ENCODE results near the gene DEGS2. TPM values are rescaled to one million over a fixed set of nuclear protein-coding genes. Genes with fewer than 3 reads are reported as not detected.

The DEGS2 gene
- polyA plus RNA-seq, 1 experiment: not detected

DNA sequence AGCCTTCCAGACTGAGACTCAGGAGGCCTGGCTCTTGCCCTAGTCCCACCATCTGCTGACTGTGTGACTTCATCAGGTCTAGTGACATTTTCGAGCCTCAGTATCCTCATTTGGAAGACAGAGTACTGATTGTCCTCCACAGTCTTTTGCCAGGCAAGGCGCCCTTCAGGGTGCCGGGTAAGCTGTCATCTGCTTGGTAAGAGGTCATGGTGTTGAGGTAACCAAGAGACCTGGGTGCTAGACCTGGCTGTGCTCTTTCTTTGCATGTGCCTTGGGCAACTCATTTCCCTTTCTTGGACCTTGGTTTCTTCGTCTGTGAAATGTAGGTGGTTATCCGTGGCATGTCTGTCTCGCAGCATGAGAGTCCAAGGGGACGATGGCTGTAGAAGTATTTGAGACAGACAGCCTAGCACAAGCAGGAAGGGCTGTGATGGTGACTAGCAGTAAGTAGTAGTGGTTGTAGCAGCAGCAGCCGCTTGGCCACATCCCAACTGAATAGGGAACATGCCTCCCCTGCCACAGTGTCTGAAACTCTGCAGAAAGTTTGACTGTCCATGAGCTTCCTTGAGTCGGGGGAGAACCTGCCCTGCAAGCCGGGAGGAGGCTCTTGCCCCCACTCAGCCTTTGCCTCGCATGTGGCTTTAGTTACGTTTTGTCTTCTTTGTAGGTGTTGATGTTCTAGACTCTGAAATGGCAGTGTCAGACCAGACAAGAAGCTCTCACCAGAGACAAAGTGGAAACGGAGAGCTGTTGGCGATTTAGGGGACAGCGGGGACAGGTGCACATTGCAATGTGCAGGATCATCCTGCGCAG, 53.9 kb downstream of the DEGS2 start:
- no peaks in the 10 kb centered on the region for H3K27me3 ChIP-seq (ENCODE audit: control insufficient read depth, insufficient read depth, low read length)
- CTCF ChIA-PET: interaction anchor here (0.9 to 5.9 kb wide), 5 partner anchors 9 to 122 kb away, joined by 3 to 114 read pairs (median 6); no protein-coding TSS in a partner anchor
- TF ChIP-seq, protein P1, sequence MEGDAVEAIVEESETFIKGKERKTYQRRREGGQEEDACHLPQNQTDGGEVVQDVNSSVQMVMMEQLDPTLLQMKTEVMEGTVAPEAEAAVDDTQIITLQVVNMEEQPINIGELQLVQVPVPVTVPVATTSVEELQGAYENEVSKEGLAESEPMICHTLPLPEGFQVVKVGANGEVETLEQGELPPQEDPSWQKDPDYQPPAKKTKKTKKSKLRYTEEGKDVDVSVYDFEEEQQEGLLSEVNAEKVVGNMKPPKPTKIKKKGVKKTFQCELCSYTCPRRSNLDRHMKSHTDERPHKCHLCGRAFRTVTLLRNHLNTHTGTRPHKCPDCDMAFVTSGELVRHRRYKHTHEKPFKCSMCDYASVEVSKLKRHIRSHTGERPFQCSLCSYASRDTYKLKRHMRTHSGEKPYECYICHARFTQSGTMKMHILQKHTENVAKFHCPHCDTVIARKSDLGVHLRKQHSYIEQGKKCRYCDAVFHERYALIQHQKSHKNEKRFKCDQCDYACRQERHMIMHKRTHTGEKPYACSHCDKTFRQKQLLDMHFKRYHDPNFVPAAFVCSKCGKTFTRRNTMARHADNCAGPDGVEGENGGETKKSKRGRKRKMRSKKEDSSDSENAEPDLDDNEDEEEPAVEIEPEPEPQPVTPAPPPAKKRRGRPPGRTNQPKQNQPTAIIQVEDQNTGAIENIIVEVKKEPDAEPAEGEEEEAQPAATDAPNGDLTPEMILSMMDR (IDR thresholded peaks at IDR 0.05; ENCODE audit: insufficient read depth, low read depth, low read length): no peak
- DNase-seq (ENCODE audit: low read depth): no peak
- H3K4me3 ChIP-seq (ENCODE audit: low read depth, low read length): no peak overlapping the region
- POLR2A ChIA-PET: interaction anchor here (0.6 kb wide), 3 partner anchors 29 to 71 kb away, joined by 3 to 9 read pairs (median 7); no protein-coding TSS in a partner anchor
- H3K36me3 ChIP-seq (ENCODE audit: control insufficient read depth, insufficient read depth, low read length): no peaks in the 10 kb centered on the region

DNA sequence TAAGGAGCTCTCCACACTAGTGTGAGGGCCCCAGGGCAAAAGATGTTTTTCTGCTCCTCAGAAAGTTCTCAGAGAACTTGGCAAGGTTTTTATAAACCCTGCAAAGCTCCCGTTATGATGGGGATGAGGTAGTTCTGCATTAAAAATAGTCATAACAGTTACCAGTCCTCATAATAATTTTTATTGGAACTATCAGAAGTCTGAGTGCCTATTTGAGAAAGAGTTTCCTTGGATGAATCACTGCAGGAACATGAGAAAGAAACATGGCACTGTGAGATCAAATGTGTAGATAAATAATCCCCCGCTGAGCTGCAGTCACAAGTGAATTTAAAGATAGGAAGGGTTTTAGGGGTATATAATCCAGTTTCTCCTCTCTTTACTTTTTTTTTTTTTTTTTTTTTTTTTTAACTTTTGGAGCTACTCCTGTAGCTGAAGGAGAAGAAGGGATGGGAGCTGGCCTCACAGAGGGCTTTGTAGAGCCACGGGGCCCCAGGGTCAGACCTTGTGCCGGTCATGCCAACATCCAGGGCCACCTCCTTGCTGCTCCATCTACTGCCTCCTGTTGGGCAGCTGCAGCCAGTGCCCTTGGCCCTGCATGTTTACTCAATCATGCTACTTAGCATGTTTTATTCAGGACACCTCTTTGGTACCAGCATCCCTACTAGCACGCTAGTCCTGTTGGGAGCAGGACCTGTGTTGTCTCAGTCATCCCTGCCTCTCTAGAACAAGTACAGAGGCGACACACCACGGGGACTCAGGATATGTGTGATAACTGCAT, 54.7 kb downstream of the DEGS2 start:
- no peaks in the 10 kb centered on the region for H3K36me3 ChIP-seq (ENCODE audit: control insufficient read depth, insufficient read depth, low read length)
- ChIA-PET POLR2A (interaction anchor here (0.6 kb wide), 4 partner anchors 28 to 139 kb away, joined by 3 to 9 read pairs (median 7); no protein-coding TSS in a partner anchor), CTCF (interaction anchor here (0.6 to 2.2 kb wide), 8 partner anchors 8 to 158 kb away, joined by 3 to 6 read pairs (median 4); no protein-coding TSS in a partner anchor)
- H3K27me3 ChIP-seq (ENCODE audit: control insufficient read depth, insufficient read depth, low read length): no peaks in the 10 kb centered on the region
- TF ChIP-seq, protein P1 (IDR thresholded peaks at IDR 0.05; ENCODE audit: insufficient read depth, low read depth, low read length): no peak; the same call in 1 of the 2 replicates
- H3K4me3 ChIP-seq (ENCODE audit: low read depth, low read length): no peak overlapping the region
- DNase-seq (ENCODE audit: low read depth): peak; percentile 88

DNA sequence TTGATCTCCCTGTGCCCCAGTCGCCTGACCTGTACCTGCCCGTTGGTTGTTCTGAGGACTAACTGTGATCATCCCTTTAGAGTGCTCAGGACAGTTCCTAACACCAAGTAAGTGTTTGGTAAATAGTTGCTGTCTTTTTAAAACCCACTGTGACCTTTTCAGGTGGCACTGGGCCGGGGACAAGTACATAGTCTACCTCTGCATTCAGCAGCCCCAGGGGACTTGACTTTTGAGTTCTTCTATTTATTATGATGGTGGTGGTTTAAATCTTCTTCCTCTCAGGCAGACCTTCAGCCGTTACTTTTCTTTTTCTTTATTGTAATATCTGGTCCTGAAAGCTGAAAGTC, 55.5 kb downstream of the DEGS2 start:
- ChIA-PET POLR2A (no interaction called here), CTCF (interaction anchor here (0.9 to 1.5 kb wide), 6 partner anchors 23 to 374 kb away, joined by 3 to 5 read pairs (median 4); no protein-coding TSS in a partner anchor)
- H3K27me3 ChIP-seq (ENCODE audit: control insufficient read depth, insufficient read depth, low read length): no peaks in the 10 kb centered on the region
- DNase-seq (ENCODE audit: low read depth): no peak
- H3K4me3 ChIP-seq (ENCODE audit: low read depth, low read length): no peak overlapping the region
- H3K36me3 ChIP-seq (ENCODE audit: control insufficient read depth, insufficient read depth, low read length): no peaks in the 10 kb centered on the region
- TF ChIP-seq, protein P1 (IDR thresholded peaks at IDR 0.05; ENCODE audit: insufficient read depth, low read depth, low read length): no peak

DNA sequence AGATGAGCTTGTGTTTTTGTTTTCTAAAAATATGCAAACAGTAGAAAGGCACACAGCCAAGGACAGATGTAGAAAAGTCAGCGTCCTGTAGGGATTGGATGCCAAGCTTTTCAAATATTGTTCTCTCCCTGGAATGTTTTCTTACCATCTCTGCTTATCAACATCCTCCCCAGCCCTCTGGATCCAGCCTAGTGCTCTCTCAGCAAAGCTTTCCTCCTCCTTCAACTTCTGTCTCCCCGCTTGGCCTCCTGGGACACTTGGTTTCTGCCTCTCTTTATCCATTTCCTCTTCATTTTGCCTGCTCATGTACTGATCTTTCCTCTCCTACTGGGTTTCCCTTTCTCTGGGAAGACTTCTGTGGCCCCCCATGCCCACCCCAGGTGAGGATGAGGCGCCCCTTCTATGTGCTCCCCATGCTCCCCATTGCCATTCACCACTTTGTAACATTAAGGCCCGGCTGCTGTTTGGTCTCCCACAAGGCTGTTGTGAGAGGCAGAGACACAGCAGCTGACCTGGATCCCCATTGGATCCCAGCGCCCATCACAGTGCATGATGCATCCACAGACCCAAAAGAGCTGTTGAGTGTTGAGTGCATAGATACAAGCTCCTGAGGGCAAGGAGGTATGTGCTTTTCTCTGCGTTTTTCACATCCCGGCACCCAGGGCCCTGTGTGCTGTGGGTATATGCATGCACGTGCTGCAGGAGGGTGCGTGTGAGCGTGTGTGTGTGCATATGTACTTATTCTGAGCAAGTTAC, 56.0 kb downstream of the DEGS2 start:
- CTCF ChIA-PET: interaction anchor here (0.6 to 1.5 kb wide), 6 partner anchors 24 to 373 kb away, joined by 3 to 5 read pairs (median 4); no protein-coding TSS in a partner anchor
- POLR2A ChIA-PET: no interaction called here
- no peaks in the 10 kb centered on the region for H3K27me3 ChIP-seq (ENCODE audit: control insufficient read depth, insufficient read depth, low read length)
- no peaks in the 10 kb centered on the region for H3K36me3 ChIP-seq (ENCODE audit: control insufficient read depth, insufficient read depth, low read length)
- DNase-seq (ENCODE audit: low read depth): no peak
- TF ChIP-seq, protein P1 (IDR thresholded peaks at IDR 0.05; ENCODE audit: insufficient read depth, low read depth, low read length): no peak
- H3K4me3 ChIP-seq (ENCODE audit: low read depth, low read length): no peak overlapping the region

Data from BJ (cell line).